ENCODE measurements around the gene ZNF436.

ZNF436 gene

DNA sequence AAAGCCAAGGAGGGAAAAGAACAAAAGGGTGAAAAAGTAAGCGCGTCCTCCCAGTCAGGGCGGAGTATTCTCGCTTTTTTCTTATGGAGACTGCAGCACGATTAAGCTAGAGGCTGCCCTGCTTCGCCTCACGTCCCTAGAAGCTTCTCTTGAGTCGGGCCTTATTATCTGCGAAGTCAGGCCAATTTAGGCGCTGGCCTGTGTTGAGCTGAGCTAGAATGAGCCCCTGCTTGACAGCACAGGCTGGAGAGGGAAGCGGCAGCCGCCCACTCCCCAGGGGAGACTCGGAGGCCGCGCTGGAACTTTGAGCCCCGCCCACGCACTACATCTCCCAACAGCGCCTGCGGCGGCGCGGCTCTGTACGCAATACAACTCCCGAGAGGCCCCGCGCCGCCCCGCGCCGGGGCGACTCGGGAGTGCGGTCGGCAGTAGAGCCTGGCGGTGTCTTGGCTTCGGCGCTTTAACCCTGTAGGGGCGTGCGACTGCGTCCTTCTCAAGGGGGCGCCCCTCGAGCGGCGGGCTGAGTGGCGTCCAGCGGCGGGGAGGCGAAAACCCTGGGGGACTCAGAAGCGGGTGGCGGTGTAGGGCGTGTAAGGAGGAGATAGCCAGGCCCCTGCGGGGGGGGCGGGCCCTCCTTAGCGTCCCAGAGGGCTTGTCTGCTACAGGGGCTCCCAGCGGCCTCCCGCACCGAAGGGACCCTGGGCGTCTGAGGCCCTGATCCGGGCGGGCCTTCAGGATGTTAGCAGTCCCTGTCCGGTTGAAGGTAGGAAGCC is 888 bp downstream of the ZNF436 start:
- TF ChIP-seq, protein P1, sequence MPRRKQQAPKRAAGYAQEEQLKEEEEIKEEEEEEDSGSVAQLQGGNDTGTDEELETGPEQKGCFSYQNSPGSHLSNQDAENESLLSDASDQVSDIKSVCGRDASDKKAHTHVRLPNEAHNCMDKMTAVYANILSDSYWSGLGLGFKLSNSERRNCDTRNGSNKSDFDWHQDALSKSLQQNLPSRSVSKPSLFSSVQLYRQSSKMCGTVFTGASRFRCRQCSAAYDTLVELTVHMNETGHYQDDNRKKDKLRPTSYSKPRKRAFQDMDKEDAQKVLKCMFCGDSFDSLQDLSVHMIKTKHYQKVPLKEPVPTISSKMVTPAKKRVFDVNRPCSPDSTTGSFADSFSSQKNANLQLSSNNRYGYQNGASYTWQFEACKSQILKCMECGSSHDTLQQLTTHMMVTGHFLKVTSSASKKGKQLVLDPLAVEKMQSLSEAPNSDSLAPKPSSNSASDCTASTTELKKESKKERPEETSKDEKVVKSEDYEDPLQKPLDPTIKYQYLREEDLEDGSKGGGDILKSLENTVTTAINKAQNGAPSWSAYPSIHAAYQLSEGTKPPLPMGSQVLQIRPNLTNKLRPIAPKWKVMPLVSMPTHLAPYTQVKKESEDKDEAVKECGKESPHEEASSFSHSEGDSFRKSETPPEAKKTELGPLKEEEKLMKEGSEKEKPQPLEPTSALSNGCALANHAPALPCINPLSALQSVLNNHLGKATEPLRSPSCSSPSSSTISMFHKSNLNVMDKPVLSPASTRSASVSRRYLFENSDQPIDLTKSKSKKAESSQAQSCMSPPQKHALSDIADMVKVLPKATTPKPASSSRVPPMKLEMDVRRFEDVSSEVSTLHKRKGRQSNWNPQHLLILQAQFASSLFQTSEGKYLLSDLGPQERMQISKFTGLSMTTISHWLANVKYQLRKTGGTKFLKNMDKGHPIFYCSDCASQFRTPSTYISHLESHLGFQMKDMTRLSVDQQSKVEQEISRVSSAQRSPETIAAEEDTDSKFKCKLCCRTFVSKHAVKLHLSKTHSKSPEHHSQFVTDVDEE (CRISPR knock-in tag; IDR thresholded peaks at IDR 0.05) = peak; percentile 20; the same call in 1 of the 2 replicates
- TF ChIP-seq PPARA (CRISPR knock-in tag; IDR thresholded peaks at IDR 0.05; ENCODE audit: borderline replicate concordance) (no peak), CSDC2 (CRISPR knock-in tag; IDR thresholded peaks at IDR 0.05) (no peak), ZNF70 (CRISPR knock-in tag; IDR thresholded peaks at IDR 0.05) (no peak), ARNTL (CRISPR knock-in tag; IDR thresholded peaks at IDR 0.05; ENCODE audit: borderline replicate concordance, low read depth) (no peak), RARB (CRISPR knock-in tag; IDR thresholded peaks at IDR 0.05) (no peak), ZFP30 (CRISPR knock-in tag; IDR thresholded peaks at IDR 0.05) (no peak), TCF4 (CRISPR knock-in tag; IDR thresholded peaks at IDR 0.05; ENCODE audit: borderline replicate concordance) (no peak), ZFP3 (CRISPR knock-in tag; IDR thresholded peaks at IDR 0.05) (0 out of 2 replicates have a peak, but pooled peaks have one; percentile 24), GLIS3 (CRISPR knock-in tag; IDR thresholded peaks at IDR 0.05) (no peak), ISL1 (CRISPR knock-in tag; IDR thresholded peaks at IDR 0.05) (no peak), ZNF8 (CRISPR knock-in tag; IDR thresholded peaks at IDR 0.05) (no peak), ESRRG (CRISPR knock-in tag; IDR thresholded peaks at IDR 0.05) (no peak)
- TF ChIP-seq, protein P2, sequence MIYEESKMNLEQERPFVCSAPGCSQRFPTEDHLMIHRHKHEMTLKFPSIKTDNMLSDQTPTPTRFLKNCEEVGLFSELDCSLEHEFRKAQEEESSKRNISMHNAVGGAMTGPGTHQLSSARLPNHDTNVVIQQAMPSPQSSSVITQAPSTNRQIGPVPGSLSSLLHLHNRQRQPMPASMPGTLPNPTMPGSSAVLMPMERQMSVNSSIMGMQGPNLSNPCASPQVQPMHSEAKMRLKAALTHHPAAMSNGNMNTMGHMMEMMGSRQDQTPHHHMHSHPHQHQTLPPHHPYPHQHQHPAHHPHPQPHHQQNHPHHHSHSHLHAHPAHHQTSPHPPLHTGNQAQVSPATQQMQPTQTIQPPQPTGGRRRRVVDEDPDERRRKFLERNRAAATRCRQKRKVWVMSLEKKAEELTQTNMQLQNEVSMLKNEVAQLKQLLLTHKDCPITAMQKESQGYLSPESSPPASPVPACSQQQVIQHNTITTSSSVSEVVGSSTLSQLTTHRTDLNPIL (CRISPR knock-in tag; IDR thresholded peaks at IDR 0.05; ENCODE audit: low read depth) = no peak
- TF ChIP-seq, protein P3, sequence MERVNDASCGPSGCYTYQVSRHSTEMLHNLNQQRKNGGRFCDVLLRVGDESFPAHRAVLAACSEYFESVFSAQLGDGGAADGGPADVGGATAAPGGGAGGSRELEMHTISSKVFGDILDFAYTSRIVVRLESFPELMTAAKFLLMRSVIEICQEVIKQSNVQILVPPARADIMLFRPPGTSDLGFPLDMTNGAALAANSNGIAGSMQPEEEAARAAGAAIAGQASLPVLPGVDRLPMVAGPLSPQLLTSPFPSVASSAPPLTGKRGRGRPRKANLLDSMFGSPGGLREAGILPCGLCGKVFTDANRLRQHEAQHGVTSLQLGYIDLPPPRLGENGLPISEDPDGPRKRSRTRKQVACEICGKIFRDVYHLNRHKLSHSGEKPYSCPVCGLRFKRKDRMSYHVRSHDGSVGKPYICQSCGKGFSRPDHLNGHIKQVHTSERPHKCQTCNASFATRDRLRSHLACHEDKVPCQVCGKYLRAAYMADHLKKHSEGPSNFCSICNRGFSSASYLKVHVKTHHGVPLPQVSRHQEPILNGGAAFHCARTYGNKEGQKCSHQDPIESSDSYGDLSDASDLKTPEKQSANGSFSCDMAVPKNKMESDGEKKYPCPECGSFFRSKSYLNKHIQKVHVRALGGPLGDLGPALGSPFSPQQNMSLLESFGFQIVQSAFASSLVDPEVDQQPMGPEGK (CRISPR knock-in tag; IDR thresholded peaks at IDR 0.05; ENCODE audit: borderline replicate concordance) = peak; percentile 19; the same call in 1 of the 2 replicates
- peak; percentile 91 for ATAC-seq

DNA sequence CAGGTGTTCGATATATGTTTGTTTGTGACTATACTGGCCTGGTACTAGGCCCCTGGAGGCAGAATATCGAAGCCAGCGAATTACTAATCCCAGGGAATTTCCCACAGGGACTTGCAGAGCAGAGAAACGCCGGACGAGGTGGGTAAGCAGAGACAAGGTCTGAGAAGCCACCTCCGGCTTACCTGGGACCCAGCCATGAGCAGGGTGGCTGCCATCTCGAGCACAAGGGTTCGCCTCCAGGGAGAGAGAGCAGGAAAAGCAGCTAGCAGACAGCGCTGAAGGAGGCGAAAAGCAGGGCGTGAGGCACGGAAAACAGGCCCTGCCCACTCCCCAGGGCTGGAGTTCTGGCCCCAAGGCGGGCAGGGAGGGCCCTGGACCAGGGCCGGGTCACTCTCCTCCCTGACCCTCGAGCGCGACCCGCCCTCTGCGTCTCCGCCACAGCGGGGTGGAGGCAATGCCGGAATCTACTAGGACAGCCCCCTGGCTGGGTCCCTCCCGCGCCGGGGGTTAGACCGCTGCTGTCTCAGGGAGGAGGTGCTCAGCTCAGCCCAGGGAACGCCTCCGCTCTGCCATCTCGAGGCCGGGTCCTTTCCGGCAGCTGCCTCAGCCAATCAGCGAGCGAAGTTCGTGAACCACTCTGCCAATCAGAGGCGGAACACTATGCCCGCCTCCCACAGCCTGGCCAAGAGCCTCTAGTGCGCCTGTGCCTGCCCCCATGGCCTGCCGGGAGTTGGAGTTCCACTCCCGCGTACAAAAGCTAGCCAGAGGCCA is 1.7 kb downstream of the ZNF436 start:
- TF ChIP-seq PPARA (CRISPR knock-in tag; IDR thresholded peaks at IDR 0.05; ENCODE audit: borderline replicate concordance) = no peak
- no peak for TF ChIP-seq ARNTL (CRISPR knock-in tag; IDR thresholded peaks at IDR 0.05; ENCODE audit: borderline replicate concordance, low read depth)
- TF ChIP-seq, protein P1 (CRISPR knock-in tag; IDR thresholded peaks at IDR 0.05) = no peak
- TF ChIP-seq, protein P3 (CRISPR knock-in tag; IDR thresholded peaks at IDR 0.05; ENCODE audit: borderline replicate concordance) = no peak
- no peak for TF ChIP-seq TOX (CRISPR knock-in tag; IDR thresholded peaks at IDR 0.05; ENCODE audit: borderline replicate concordance)
- no peak for TF ChIP-seq OSR1 (CRISPR knock-in tag; IDR thresholded peaks at IDR 0.05)
- no peak for TF ChIP-seq ZFP30 (CRISPR knock-in tag; IDR thresholded peaks at IDR 0.05)
- no peak for TF ChIP-seq ZC3H10 (CRISPR knock-in tag; IDR thresholded peaks at IDR 0.05)
- no peak for TF ChIP-seq GLIS3 (CRISPR knock-in tag; IDR thresholded peaks at IDR 0.05)
- TF ChIP-seq, protein P4, sequence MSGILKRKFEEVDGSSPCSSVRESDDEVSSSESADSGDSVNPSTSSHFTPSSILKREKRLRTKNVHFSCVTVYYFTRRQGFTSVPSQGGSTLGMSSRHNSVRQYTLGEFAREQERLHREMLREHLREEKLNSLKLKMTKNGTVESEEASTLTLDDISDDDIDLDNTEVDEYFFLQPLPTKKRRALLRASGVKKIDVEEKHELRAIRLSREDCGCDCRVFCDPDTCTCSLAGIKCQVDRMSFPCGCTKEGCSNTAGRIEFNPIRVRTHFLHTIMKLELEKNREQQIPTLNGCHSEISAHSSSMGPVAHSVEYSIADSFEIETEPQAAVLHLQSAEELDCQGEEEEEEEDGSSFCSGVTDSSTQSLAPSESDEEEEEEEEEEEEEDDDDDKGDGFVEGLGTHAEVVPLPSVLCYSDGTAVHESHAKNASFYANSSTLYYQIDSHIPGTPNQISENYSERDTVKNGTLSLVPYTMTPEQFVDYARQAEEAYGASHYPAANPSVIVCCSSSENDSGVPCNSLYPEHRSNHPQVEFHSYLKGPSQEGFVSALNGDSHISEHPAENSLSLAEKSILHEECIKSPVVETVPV (CRISPR knock-in tag; IDR thresholded peaks at IDR 0.05) = no peak
- TF ChIP-seq CSDC2 (CRISPR knock-in tag; IDR thresholded peaks at IDR 0.05) = no peak
- TF ChIP-seq ESRRG (CRISPR knock-in tag; IDR thresholded peaks at IDR 0.05) = no peak
- no peak for TF ChIP-seq ZNF70 (CRISPR knock-in tag; IDR thresholded peaks at IDR 0.05)
- TF ChIP-seq ZNF8 (CRISPR knock-in tag; IDR thresholded peaks at IDR 0.05) = no peak
- no peak for TF ChIP-seq ZFP3 (CRISPR knock-in tag; IDR thresholded peaks at IDR 0.05)
- TF ChIP-seq ISL1 (CRISPR knock-in tag; IDR thresholded peaks at IDR 0.05) = no peak
- TF ChIP-seq, protein P5, sequence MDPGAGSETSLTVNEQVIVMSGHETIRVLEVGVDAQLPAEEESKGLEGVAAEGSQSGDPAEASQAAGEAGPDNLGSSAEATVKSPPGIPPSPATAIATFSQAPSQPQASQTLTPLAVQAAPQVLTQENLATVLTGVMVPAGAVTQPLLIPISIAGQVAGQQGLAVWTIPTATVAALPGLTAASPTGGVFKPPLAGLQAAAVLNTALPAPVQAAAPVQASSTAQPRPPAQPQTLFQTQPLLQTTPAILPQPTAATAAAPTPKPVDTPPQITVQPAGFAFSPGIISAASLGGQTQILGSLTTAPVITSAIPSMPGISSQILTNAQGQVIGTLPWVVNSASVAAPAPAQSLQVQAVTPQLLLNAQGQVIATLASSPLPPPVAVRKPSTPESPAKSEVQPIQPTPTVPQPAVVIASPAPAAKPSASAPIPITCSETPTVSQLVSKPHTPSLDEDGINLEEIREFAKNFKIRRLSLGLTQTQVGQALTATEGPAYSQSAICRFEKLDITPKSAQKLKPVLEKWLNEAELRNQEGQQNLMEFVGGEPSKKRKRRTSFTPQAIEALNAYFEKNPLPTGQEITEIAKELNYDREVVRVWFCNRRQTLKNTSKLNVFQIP (CRISPR knock-in tag; IDR thresholded peaks at IDR 0.05; ENCODE audit: borderline replicate concordance, low read depth) = no peak
- peak; percentile 92 for ATAC-seq

Data from SK-N-SH treated with all-trans-retinoic acid at 6 μM for 48 hours (cell line).